Measurements from ENCODE around the gene SELENOO.

Gene SELENOO

DNA sequence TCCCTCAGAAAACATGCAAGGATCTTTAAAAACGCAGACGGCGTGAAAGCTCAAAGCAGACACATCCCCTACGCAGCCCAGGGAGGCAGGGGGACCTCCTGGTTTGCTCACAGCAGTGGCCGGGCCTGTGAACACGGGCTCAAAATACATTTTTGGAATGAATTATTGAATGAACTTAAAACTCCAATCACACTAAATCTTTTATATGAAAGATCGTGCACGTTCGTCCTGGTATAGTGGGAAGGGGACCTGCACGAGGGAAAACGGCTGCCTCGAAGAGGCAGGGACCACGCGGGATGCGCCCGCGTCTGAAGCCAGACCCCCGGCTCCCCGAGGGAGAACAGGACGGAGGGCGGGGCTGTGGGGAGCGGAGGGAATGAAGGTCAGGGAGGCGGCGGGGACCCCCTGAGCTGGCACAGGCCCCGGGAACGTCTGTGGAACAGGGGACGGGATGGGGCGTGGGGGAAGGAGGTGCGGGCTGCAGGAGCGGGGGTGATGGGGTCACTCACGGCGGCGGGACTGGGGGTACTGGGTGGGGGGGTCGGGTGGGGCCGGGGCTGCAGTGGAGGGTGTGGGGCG is 31.5 kb upstream of the SELENOO start:
- DNase-seq = no peak
- no peak for TF ChIP-seq GATA1 (IDR thresholded peaks at IDR 0.05; ENCODE audit: low read depth, low read length)
- no peak for TF ChIP-seq POLR2A (IDR thresholded peaks at IDR 0.05; ENCODE audit: low read length)

- DNase-seq = peak; percentile 63 to 83
Observed at GRCh38 chr22:50169774-50170341, 31.0 kb upstream of the SELENOO start.

GRCh38 chr22:50170453-50171318 is 30.1 kb upstream of the SELENOO start, which contains the start of gene PANX2:
Gene PANX2, plus strand, starts transcription at chr22:50170731. Its CDS starts 0 bp downstream, at chr22:50170731.
- DNase-seq = peak in 1 of 2 experiments; percentile 31
- TF ChIP-seq POLR2A (IDR thresholded peaks at IDR 0.05; ENCODE audit: low read length) = no peak
- no peak for TF ChIP-seq GATA1 (IDR thresholded peaks at IDR 0.05; ENCODE audit: low read depth, low read length)

More at GRCh38 chr22:50169774-50170341, 31.0 kb upstream of the SELENOO start:
- no peak for TF ChIP-seq GATA1 (IDR thresholded peaks at IDR 0.05; ENCODE audit: low read depth, low read length)
- TF ChIP-seq POLR2A (IDR thresholded peaks at IDR 0.05; ENCODE audit: low read length) = no peak

DNA sequence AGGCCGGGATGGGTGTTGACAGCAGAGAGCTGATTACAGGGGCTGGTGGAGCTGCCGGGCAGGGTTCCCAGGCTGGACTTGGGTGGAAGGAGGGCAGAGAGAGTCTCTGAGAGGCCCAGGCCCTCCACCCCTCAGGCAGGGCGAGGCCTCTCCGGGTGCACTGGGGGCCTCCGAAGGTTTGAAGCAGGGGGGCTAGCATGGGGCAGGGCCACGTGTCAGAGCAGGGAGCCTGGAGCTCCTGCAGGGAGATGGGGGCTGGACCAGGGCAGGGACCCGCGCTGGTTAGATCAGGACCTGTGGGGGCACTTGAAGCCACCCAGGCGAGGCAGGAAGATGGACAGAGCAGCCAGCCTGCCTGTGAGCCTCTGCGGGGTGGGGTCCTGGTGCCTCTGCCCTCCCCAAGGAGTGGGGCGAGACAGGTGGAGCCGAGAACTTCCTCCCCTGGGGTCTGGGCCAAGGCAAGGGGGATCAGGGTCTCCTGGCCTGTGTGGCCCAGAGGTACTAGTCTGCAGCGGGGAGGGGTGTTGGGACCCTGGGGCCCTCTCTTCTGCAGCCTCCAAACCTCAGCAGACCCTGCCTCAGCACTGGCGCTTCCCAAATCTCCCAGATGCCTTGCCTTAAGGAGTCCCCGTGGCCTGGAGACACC is 29.4 kb upstream of the SELENOO start:
- DNase-seq = no peak

DNA sequence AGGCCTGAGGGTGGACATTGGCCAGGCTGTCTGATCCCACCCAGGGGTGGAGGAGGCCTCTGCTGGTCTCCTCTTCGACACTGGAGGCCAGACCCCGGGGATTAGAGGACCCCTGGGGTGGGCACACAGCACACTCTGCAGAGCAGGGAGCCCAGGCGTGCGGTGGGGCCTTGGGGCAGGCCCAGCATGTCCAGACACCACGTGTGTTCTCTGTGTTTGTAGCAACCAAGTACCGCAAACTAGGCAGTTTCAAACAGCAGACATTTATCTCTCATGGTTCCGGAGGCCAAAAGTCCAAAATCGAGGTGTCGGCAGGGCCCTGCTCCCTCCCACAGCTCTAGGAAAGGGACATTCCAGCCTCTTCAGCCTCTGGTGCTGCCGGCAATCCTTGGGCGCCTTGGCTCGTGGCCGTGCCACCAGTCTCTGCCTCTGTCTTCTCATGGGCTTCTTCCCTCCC is 28.8 kb upstream of the SELENOO start:
- TF ChIP-seq POLR2A (IDR thresholded peaks at IDR 0.05; ENCODE audit: low read length) = no peak
- no peak for TF ChIP-seq GATA1 (IDR thresholded peaks at IDR 0.05; ENCODE audit: low read depth, low read length)
- no peak for DNase-seq

More for the DNA sequence above, 29.4 kb upstream of the SELENOO start:
- no peak for TF ChIP-seq GATA1 (IDR thresholded peaks at IDR 0.05; ENCODE audit: low read depth, low read length)
- TF ChIP-seq POLR2A (IDR thresholded peaks at IDR 0.05; ENCODE audit: low read length) = no peak

GRCh38 chr22:50173311-50173982 is 27.4 kb upstream of the SELENOO start:
- no peak for DNase-seq
- TF ChIP-seq POLR2A (IDR thresholded peaks at IDR 0.05; ENCODE audit: low read length) (no peak), GATA1 (IDR thresholded peaks at IDR 0.05; ENCODE audit: low read depth, low read length) (no peak)

GRCh38 chr22:50173983-50174355 is 26.8 kb upstream of the SELENOO start:
- TF ChIP-seq GATA1 (IDR thresholded peaks at IDR 0.05; ENCODE audit: low read depth, low read length) (no peak), POLR2A (IDR thresholded peaks at IDR 0.05; ENCODE audit: low read length) (no peak)

DNA sequence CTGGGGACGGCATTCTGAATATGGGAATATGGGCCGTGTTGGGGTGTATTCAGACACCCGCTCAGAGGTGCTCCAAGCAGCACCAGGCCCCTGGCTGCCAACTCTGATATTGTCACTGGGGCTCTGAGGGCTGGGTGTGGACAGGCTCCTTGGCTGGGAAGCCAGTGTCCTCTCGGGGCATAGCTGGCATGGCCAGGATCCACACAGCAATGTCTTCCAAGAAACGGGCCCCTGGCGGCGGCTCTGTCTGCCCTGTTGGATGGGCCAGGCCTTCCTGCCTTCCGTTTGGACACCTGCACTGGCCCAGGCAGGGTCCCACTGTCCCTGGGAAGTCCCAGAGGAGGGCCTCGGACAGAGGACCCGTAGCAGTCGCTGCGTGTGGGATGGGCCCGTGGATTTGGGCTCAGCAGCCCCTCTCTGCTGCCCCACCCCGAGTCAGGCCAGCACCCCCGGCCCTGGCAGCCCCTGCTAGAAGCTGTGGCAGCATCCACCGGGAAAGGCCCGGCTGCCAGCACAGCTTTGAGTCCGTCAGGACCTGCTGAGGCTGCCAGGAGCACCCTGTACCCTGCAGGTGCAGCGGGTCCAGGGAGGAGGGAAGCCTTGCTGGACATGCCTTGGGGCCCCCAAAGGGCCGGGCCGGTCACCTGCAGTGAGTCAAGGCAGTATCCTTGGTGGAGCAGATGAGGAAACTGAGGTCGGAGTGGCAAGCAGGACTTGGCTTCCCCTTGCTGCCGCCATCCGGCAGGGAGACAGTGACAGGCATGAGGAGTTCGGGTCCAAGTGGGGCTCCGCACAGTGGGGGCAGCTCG is 26.2 kb upstream of the SELENOO start:
- TF ChIP-seq GATA1 (IDR thresholded peaks at IDR 0.05; ENCODE audit: low read depth, low read length) = no peak
- TF ChIP-seq POLR2A (IDR thresholded peaks at IDR 0.05; ENCODE audit: low read length) = no peak
- DNase-seq = no peak

More at GRCh38 chr22:50173983-50174355, 26.8 kb upstream of the SELENOO start:
- no peak for DNase-seq

- no peak for DNase-seq
- TF ChIP-seq GATA1 (IDR thresholded peaks at IDR 0.05; ENCODE audit: low read depth, low read length) (no peak), POLR2A (IDR thresholded peaks at IDR 0.05; ENCODE audit: low read length) (no peak)
Observed at GRCh38 chr22:50175191-50175461, 25.7 kb upstream of the SELENOO start.

DNA sequence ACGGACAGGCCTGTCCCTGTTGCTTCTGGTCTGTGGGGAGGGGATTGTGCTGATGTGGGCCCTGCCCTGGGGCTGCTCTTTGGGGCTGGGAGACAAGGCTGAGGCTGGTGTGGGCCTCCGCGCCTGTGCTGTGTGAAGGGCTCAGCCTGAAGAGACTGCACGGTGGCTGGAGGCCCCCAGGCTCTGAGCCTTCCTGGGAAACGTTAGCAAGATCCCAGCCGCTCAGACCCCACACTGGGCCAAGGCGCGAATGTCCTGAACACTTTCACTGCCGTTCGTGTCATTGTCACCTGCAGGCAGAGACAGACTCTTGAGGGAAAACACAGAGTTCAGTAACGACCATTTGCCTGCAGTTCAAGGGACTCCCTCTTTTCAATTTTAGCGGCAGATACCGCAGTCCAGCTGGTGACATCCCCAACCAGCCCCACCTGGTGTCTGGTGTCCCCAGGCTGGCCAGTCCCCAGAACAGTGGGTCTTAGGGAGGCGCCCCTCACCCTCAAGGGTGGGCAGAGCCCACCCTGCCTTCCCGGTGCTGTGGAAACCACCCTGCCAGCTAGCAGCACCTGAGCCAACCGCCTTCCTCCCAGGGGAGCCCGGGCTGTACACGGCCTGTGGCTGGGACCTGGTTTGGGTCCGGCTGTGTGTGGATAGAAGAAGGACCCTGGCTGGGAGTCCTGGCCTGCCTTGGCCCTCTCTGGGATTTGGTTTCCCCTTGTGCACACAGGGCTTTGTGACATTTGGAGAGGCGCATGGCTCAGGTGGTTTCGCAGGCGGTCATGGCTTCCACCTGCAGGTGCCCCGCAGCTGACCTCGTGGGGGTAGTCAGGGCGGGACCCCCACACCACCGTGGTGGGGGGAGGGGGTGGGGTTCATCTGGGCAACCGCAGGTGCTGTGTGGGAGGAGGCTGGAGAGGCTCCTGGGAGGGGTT is 24.6 kb upstream of the SELENOO start:
- TF ChIP-seq GATA1 (IDR thresholded peaks at IDR 0.05; ENCODE audit: low read depth, low read length) (no peak), POLR2A (IDR thresholded peaks at IDR 0.05; ENCODE audit: low read length) (no peak)

GRCh38 chr22:50176850-50177536 is 23.8 kb upstream of the SELENOO start:
- no peak for TF ChIP-seq GATA1 (IDR thresholded peaks at IDR 0.05; ENCODE audit: low read depth, low read length)
- no peak for TF ChIP-seq POLR2A (IDR thresholded peaks at IDR 0.05; ENCODE audit: low read length)

More for the DNA sequence above, 24.6 kb upstream of the SELENOO start:
- DNase-seq = no peak

More at GRCh38 chr22:50176850-50177536, 23.8 kb upstream of the SELENOO start:
- no peak for DNase-seq

All from erythroblast (primary cell).